ENCODE results near the gene PHB1. TPM values are rescaled to one million over a fixed set of nuclear protein-coding genes. Genes with fewer than 3 reads are reported as not detected.
"Not testable (repeated sequence)": the region's sequence is repeated elsewhere in the genome, so short reads cannot be mapped to it uniquely, and the experiment has no call there.

Gene PHB1
- polyA plus RNA-seq, 1 donor = 218 TPM

- no peak for DNase-seq
These were observed 32.9 kb downstream of the PHB1 start for GRCh38 chr17:49381793-49382192.

- DNase-seq = no peak
These were observed 33.6 kb downstream of the PHB1 start for GRCh38 chr17:49381033-49381432.

- DNase-seq = no peak
These were observed 34.8 kb downstream of the PHB1 start for GRCh38 chr17:49379926-49380325.

GRCh38 chr17:49378311-49378710, 36.4 kb downstream of the PHB1 start:
- DNase-seq = no peak

GRCh38 chr17:49375544-49375943, 39.1 kb downstream of the PHB1 start:
- no peak for DNase-seq

- DNase-seq = no peak
These were observed 41.6 kb downstream of the PHB1 start for GRCh38 chr17:49373115-49373514.

GRCh38 chr17:49372425-49372824, 42.3 kb downstream of the PHB1 start:
- DNase-seq = no peak

- DNase-seq = no peak
These were observed 43.5 kb downstream of the PHB1 start for GRCh38 chr17:49370971-49371834.

GRCh38 chr17:49369760-49370159, 44.9 kb downstream of the PHB1 start:
- DNase-seq = no peak

GRCh38 chr17:49369089-49369488, 45.6 kb downstream of the PHB1 start:
- DNase-seq = no peak

GRCh38 chr17:49365667-49366066, 49.0 kb downstream of the PHB1 start:
- no peak for DNase-seq

GRCh38 chr17:49365126-49365525, 49.6 kb downstream of the PHB1 start:
- not testable (repeated sequence) for DNase-seq

- no peak for DNase-seq
These were observed 50.6 kb downstream of the PHB1 start for GRCh38 chr17:49364119-49364518.

- DNase-seq = no peak
These were observed 51.4 kb downstream of the PHB1 start for GRCh38 chr17:49363251-49363650.

- no peak for DNase-seq
These were observed 52.0 kb downstream of the PHB1 start for GRCh38 chr17:49362723-49363117.

GRCh38 chr17:49361902-49362722, 52.6 kb downstream of the PHB1 start, which contains the start of gene ZNF652:
Gene ZNF652, minus strand, starts transcription at chr17:49362250. Its CDS starts 44,525 bp downstream, at chr17:49317725.
- DNase-seq = peak; percentile 94

- DNase-seq = no peak
These were observed 53.4 kb downstream of the PHB1 start for GRCh38 chr17:49361129-49361901.

GRCh38 chr17:49360796-49361128, 53.9 kb downstream of the PHB1 start:
- no peak for DNase-seq

- DNase-seq = no peak
These were observed 54.5 kb downstream of the PHB1 start for GRCh38 chr17:49359990-49360795.

- no peak for DNase-seq
These were observed 55.9 kb downstream of the PHB1 start for GRCh38 chr17:49358641-49359247.

GRCh38 chr17:49357516-49357915, 57.2 kb downstream of the PHB1 start:
- DNase-seq = no peak

Measured in left kidney (tissue), 2 donors.